Sigmoid colon (tissue), 4 donors: ENCODE data around the gene WNT6.
A peak's percentile ranks its signal among the peaks of the same experiment; 100 is the strongest.

Source experiments
- CTCF ChIP-seq, 4 experiments: fragments of 450-650 bp in 3 of 4; fragments of 200-600 bp in 1 of 4; IDR thresholded peaks; one replicate each; pipeline ENCODE4 v1.5.1; 2016 to 2019; ENCODE audit warnings: antibody characterized with exemption in 4 of 4, mild to moderate bottlenecking in 3 of 4, moderate library complexity in 2 of 4
- EP300 ChIP-seq, 4 donors: sonication (generic); formaldehyde crosslinking; IDR thresholded peaks; one replicate each; pipeline ENCODE4 v1.6.1; 2017; ENCODE audit warnings: antibody characterized with exemption in 4 of 4
- POLR2A ChIP-seq, 2 donors: fragments of 450-650 bp; IDR thresholded peaks; one replicate each; pipeline ENCODE4 v1.6.1; 2016; ENCODE audit warnings: antibody characterized with exemption in 2 of 2, mild to moderate bottlenecking in 2 of 2, moderate library complexity in 2 of 2
- POLR2AphosphoS5 ChIP-seq, 4 donors: sonication (generic); formaldehyde crosslinking; IDR thresholded peaks; one replicate each; pipeline ENCODE4 v1.6.1; 2017; ENCODE audit warnings: antibody characterized with exemption in 4 of 4

- TF ChIP-seq CTCF (IDR thresholded peaks at IDR 0.05) (no peak), POLR2A (IDR thresholded peaks at IDR 0.05) (no peak), POLR2AphosphoS5 (IDR thresholded peaks at IDR 0.05) (peak in 2 of 4 donors; percentile 23 to 25), EP300 (IDR thresholded peaks at IDR 0.05) (no peak)
Measured at GRCh38 chr2:218908721-218909619, 49.4 kb downstream of the WNT6 start.
